ENCODE measurements around the gene EGLN2. TPM values are rescaled to one million over a fixed set of nuclear protein-coding genes. Genes with fewer than 3 reads are reported as not detected.
A peak's percentile ranks its signal among the peaks of the same experiment; 100 is the strongest.
"Not testable (repeated sequence)": the region's sequence is repeated elsewhere in the genome, so short reads cannot be mapped to it uniquely, and the experiment has no call there.

The EGLN2 gene
- total RNA-seq, 1 experiment from 2014 or later: 131 TPM

DNA sequence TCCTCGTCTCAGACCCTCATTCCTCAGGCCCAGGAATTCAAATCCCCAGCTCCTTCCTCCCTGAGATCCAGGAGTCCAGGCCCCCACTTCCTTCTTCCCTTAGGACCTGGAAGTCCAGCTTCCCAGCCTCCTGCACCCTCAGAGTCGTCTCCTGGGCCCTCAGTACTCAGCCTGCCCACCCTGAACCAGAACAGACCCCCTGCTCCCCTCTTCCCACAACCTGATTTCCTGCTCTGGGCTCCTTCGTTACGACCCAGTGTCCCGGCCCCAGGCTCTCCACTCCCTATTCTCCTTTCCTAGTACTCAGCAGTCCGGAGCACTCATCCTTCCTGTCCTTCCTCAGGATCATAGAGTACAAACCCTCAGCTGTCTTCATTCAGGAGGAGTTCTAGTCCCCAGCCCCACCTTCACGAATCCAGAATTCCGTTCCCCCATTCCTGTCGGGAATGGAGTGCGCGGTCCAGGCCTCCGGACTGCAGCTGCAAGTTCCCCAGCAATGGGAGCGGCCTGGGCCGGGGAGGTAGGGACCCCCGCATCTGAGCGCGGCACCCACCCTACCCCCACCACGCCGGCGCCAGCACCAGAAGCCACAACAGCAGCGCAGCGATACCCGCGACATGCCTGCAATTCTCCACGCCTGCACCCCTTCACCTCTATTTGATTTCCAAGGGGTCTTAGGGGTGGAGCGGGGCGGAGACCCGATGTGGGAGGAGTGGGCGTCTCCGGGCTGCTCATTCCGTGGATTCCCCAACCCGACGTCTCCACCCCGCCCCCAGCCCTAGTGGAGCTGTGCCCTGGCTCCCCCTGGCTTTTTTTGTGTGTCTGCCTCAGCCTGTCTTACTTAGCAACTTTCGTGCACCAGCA, 12.7 kb downstream of the EGLN2 start:
- Histone ChIP-seq H3K14ac (ENCODE audit: insufficient read depth, low read length) (no peak overlapping the region; the same call in 1 of the 2 replicates), H3K79me1 (ENCODE audit: insufficient read depth, low read depth, low read length, poor library complexity, severe bottlenecking) (no peaks in the 10 kb centered on the region), H4K8ac (replicated peaks; ENCODE audit: insufficient read length, low read depth, low read length) (no peak overlapping the region), H3K4ac (ENCODE audit: low read depth, low read length) (no peak overlapping the region), H3K4me2 (ENCODE audit: insufficient read depth, insufficient read length, low read length) (peak overlapping the region; percentile 60), H2AK5ac (ENCODE audit: insufficient read length, low read length) (no peak overlapping the region), H3K79me2 (ENCODE audit: insufficient read depth, low read length) (no peaks in the 10 kb centered on the region), H2BK12ac (ENCODE audit: insufficient read length, low read depth, low read length) (no peak overlapping the region), H2BK120ac (ENCODE audit: low read depth, low read length, poor library complexity, severe bottlenecking) (no peak overlapping the region), H3K27me3 (ENCODE audit: insufficient read depth, low read length) (0 out of 2 replicates have a peak, but pooled peaks cover 2% of the 10 kb centered on the region), H4K91ac (ENCODE audit: insufficient read length, low read depth, low read length) (no peak overlapping the region), H3K23ac (ENCODE audit: insufficient read length, low read depth, low read length) (no peak overlapping the region), H2BK5ac (ENCODE audit: insufficient read length, low read length) (no peak overlapping the region), H3K18ac (ENCODE audit: insufficient read length, low read depth, low read length) (no peak overlapping the region), H4K5ac (ENCODE audit: insufficient read length, low read depth, low read length) (no peak overlapping the region), H3T11ph (ENCODE audit: low read length) (no peak overlapping the region), H3K23me2 (ENCODE audit: insufficient read length, low read depth, low read length, poor library complexity, severe bottlenecking) (peaks cover 12% of the 10 kb centered on the region), H3K9me3 (ENCODE audit: control insufficient read depth, low read depth, low read length) (no peaks in the 10 kb centered on the region), H3K27ac (ENCODE audit: insufficient read length, low read depth, low read length) (no peak overlapping the region), H2BK15ac (ENCODE audit: low read depth, low read length) (no peak overlapping the region), H3K4me1 (ENCODE audit: insufficient read depth, low read length) (peaks cover 5% of the 10 kb centered on the region; the same call in 1 of the 2 replicates), H4K20me1 (ENCODE audit: control insufficient read depth, insufficient read depth, insufficient read length) (no peaks in the 10 kb centered on the region), H2AFZ (ENCODE audit: low read length) (no peak overlapping the region), H2BK20ac (ENCODE audit: low read depth, low read length, poor library complexity, severe bottlenecking) (no peak overlapping the region), H3K9ac (ENCODE audit: extremely low read depth, insufficient read length, low read length) (peak overlapping the region; percentile 18), H3K56ac (ENCODE audit: insufficient read length, low read depth, low read length) (no peak overlapping the region)
- TF ChIP-seq, protein P1, sequence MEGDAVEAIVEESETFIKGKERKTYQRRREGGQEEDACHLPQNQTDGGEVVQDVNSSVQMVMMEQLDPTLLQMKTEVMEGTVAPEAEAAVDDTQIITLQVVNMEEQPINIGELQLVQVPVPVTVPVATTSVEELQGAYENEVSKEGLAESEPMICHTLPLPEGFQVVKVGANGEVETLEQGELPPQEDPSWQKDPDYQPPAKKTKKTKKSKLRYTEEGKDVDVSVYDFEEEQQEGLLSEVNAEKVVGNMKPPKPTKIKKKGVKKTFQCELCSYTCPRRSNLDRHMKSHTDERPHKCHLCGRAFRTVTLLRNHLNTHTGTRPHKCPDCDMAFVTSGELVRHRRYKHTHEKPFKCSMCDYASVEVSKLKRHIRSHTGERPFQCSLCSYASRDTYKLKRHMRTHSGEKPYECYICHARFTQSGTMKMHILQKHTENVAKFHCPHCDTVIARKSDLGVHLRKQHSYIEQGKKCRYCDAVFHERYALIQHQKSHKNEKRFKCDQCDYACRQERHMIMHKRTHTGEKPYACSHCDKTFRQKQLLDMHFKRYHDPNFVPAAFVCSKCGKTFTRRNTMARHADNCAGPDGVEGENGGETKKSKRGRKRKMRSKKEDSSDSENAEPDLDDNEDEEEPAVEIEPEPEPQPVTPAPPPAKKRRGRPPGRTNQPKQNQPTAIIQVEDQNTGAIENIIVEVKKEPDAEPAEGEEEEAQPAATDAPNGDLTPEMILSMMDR (conservative IDR thresholded peaks at IDR 0.05): no peak; the same call in 2 of the 3 replicates
- Mint-ChIP-seq H3K36me3 (ENCODE audit: insufficient read depth in 1 of 3, low read depth in 3 of 3) (peaks cover 11 to 29% (median 17%) of the 10 kb centered on the region in 3 experiments; a peak in 6 of 7 replicates), H3K27me3 (ENCODE audit: low read depth) (peaks cover 45% of the 10 kb centered on the region), H3K27ac (peak overlapping the region in 2 of 3 experiments; percentile 76 to 87; a peak in 4 of 7 replicates), H3K9me3 (no peaks in the 10 kb centered on the region), H3K4me3 (peak overlapping the region; percentile 81 to 91), H3K4me1 (peaks cover 36 to 41% of the 10 kb centered on the region in 2 experiments)
- DNase-seq: peak; percentile 51
- no CpG with 5 or more reads among the region's 35 CpGs for WGBS (ENCODE audit: extremely low coverage, insufficient read length, low lambda C conversion rate)

DNA sequence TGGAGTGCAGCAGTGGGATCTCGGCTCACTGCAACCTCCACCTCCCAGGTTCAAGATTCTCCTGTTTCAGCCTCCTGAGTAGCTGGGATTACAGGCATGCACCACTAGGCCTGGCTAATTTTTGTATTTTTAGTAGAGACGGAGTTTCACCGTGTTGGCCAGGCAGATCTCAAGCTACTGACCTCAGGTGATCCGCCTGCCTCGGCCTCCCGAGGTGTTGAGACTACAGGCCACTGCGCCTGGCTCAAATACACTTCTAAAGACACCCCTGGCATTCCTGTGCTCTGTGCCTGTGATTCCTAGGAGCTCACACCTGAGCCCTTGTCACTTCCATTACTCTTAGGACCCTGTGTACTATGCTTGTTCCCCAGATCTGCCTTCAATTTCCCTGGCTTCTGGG, 13.6 kb downstream of the EGLN2 start:
- not testable (repeated sequence) for H4K8ac ChIP-seq (replicated peaks; ENCODE audit: insufficient read length, low read depth, low read length); H3T11ph ChIP-seq (ENCODE audit: low read length); H3K9ac ChIP-seq (ENCODE audit: extremely low read depth, insufficient read length, low read length); H2BK15ac ChIP-seq (ENCODE audit: low read depth, low read length); H4K5ac ChIP-seq (ENCODE audit: insufficient read length, low read depth, low read length); H2AFZ ChIP-seq (ENCODE audit: low read length); H3K27ac ChIP-seq (ENCODE audit: insufficient read length, low read depth, low read length); H2BK120ac ChIP-seq (ENCODE audit: low read depth, low read length, poor library complexity, severe bottlenecking); H3K4me2 ChIP-seq (ENCODE audit: insufficient read depth, insufficient read length, low read length); H2AK5ac ChIP-seq (ENCODE audit: insufficient read length, low read length); H4K20me1 ChIP-seq (ENCODE audit: control insufficient read depth, insufficient read depth, insufficient read length); H3K79me1 ChIP-seq (ENCODE audit: insufficient read depth, low read depth, low read length, poor library complexity, severe bottlenecking); DNase-seq; H4K91ac ChIP-seq (ENCODE audit: insufficient read length, low read depth, low read length); H3K27me3 ChIP-seq (ENCODE audit: insufficient read depth, low read length); H3K56ac ChIP-seq (ENCODE audit: insufficient read length, low read depth, low read length); H3K4ac ChIP-seq (ENCODE audit: low read depth, low read length); H2BK12ac ChIP-seq (ENCODE audit: insufficient read length, low read depth, low read length); H3K79me2 ChIP-seq (ENCODE audit: insufficient read depth, low read length); H2BK20ac ChIP-seq (ENCODE audit: low read depth, low read length, poor library complexity, severe bottlenecking); H3K14ac ChIP-seq (ENCODE audit: insufficient read depth, low read length); H3K9me3 ChIP-seq (ENCODE audit: control insufficient read depth, low read depth, low read length); H3K9me3 Mint-ChIP-seq; H3K18ac ChIP-seq (ENCODE audit: insufficient read length, low read depth, low read length); H2BK5ac ChIP-seq (ENCODE audit: insufficient read length, low read length); H3K23ac ChIP-seq (ENCODE audit: insufficient read length, low read depth, low read length); H3K4me1 ChIP-seq (ENCODE audit: insufficient read depth, low read length)
- no CpG with 5 or more reads among the region's 7 CpGs for WGBS (ENCODE audit: extremely low coverage, insufficient read length, low lambda C conversion rate)
- Mint-ChIP-seq H3K4me1 (peaks cover 28 to 33% of the 10 kb centered on the region in 2 experiments), H3K4me3 (peak overlapping the region; percentile 81 to 91), H3K27me3 (ENCODE audit: low read depth) (peaks cover 53% of the 10 kb centered on the region), H3K36me3 (ENCODE audit: insufficient read depth in 1 of 3, low read depth in 3 of 3) (peaks cover 9 to 22% (median 14%) of the 10 kb centered on the region in 3 experiments; a peak in 6 of 7 replicates), H3K27ac (0 out of 7 replicates have a peak overlapping the region, but pooled peaks of 1 of the 3 experiments have one; percentile 46)
- peaks cover 12% of the 10 kb centered on the region for H3K23me2 ChIP-seq (ENCODE audit: insufficient read length, low read depth, low read length, poor library complexity, severe bottlenecking)
